ENCODE results near the gene GDPD4.

The GDPD4 gene

DNA sequence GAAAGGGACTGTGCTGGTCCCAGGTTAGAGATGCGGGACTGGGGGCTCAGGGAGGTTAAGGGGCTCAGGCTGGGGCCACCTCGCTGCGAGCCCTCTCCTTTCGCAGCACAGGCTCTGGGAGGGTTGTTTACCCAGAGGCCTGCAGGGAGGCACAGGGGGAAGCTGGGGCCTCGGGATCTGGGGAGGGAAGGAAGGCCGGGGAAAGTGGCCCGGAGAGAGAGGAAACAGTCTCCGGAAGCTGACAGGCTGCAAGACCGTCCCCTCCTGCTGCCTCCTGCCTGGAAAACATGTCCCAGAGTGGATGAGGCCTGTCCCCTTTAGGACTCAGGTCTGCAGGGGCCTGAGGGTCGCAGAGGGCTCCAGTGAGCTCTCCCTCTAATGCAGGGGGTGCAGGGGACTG, 128.0 kb downstream of the GDPD4 start:
- no peak overlapping the region for H3K9ac ChIP-seq (ENCODE audit: low read length)
- H3K27me3 ChIP-seq (ENCODE audit: low read length), result no peaks in the 10 kb centered on the region
- TF ChIP-seq, protein P1, sequence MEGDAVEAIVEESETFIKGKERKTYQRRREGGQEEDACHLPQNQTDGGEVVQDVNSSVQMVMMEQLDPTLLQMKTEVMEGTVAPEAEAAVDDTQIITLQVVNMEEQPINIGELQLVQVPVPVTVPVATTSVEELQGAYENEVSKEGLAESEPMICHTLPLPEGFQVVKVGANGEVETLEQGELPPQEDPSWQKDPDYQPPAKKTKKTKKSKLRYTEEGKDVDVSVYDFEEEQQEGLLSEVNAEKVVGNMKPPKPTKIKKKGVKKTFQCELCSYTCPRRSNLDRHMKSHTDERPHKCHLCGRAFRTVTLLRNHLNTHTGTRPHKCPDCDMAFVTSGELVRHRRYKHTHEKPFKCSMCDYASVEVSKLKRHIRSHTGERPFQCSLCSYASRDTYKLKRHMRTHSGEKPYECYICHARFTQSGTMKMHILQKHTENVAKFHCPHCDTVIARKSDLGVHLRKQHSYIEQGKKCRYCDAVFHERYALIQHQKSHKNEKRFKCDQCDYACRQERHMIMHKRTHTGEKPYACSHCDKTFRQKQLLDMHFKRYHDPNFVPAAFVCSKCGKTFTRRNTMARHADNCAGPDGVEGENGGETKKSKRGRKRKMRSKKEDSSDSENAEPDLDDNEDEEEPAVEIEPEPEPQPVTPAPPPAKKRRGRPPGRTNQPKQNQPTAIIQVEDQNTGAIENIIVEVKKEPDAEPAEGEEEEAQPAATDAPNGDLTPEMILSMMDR (IDR thresholded peaks at IDR 0.05; ENCODE audit: insufficient read depth, low read length, poor library complexity, severe bottlenecking), result no peak
- no peak for TF ChIP-seq EZH2phosphoT487 (conservative IDR thresholded peaks at IDR 0.05; ENCODE audit: low read length)
- no peaks in the 10 kb centered on the region for H3K36me3 ChIP-seq (ENCODE audit: low read length)
- H4K20me1 ChIP-seq (ENCODE audit: low read depth, low read length), result no peaks in the 10 kb centered on the region
- no peaks in the 10 kb centered on the region for H3K9me2 ChIP-seq (replicated peaks; ENCODE audit: insufficient read depth, low read length)
- H3K27ac ChIP-seq (ENCODE audit: low read depth, low read length), result no peak overlapping the region
- no peaks in the 10 kb centered on the region for H3F3A ChIP-seq (ENCODE audit: insufficient read depth)
- no peak overlapping the region for H3K4me2 ChIP-seq (ENCODE audit: low read depth, low read length, poor library complexity, severe bottlenecking)
- no peak overlapping the region for H3K4me3 ChIP-seq (ENCODE audit: insufficient read depth, low read length, poor library complexity, severe bottlenecking)
- H2AFZ ChIP-seq (ENCODE audit: low read depth, low read length, severe bottlenecking), result no peak overlapping the region
- H3K9me3 ChIP-seq (ENCODE audit: insufficient read depth, low read length), result no peaks in the 10 kb centered on the region
- H3K79me2 ChIP-seq (ENCODE audit: insufficient read depth, low read length), result no peaks in the 10 kb centered on the region

DNA sequence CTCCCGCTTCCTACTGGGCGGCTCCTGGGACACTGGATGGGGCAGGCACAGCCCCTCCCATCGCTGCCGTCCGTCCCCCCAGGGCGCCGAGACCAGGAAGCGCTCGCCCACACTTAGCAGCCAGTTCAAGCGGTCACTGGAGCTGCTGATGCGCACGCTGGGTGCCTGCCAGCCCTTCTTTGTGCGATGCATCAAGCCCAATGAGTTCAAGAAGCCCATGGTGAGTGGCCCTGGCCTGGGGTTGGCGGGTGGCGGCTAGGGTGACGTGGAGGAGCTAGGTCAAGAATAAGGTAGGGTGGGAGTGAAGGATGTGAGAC, 128.9 kb downstream of the GDPD4 start:
- TF ChIP-seq, protein P1 (IDR thresholded peaks at IDR 0.05; ENCODE audit: insufficient read depth, low read length, poor library complexity, severe bottlenecking), result no peak
- TF ChIP-seq EZH2phosphoT487 (conservative IDR thresholded peaks at IDR 0.05; ENCODE audit: low read length), result no peak
- H3K27me3 ChIP-seq (ENCODE audit: low read length), result no peaks in the 10 kb centered on the region
- no peaks in the 10 kb centered on the region for H3K36me3 ChIP-seq (ENCODE audit: low read length)
- H3K27ac ChIP-seq (ENCODE audit: low read depth, low read length), result no peak overlapping the region
- H3K4me2 ChIP-seq (ENCODE audit: low read depth, low read length, poor library complexity, severe bottlenecking), result no peak overlapping the region
- H3K4me3 ChIP-seq (ENCODE audit: insufficient read depth, low read length, poor library complexity, severe bottlenecking), result no peak overlapping the region
- no peaks in the 10 kb centered on the region for H3K9me2 ChIP-seq (replicated peaks; ENCODE audit: insufficient read depth, low read length)
- no peaks in the 10 kb centered on the region for H3F3A ChIP-seq (ENCODE audit: insufficient read depth)
- H3K9me3 ChIP-seq (ENCODE audit: insufficient read depth, low read length), result no peaks in the 10 kb centered on the region
- H4K20me1 ChIP-seq (ENCODE audit: low read depth, low read length), result no peaks in the 10 kb centered on the region
- no peaks in the 10 kb centered on the region for H3K79me2 ChIP-seq (ENCODE audit: insufficient read depth, low read length)
- no peak overlapping the region for H2AFZ ChIP-seq (ENCODE audit: low read depth, low read length, severe bottlenecking)
- H3K9ac ChIP-seq (ENCODE audit: low read length), result no peak overlapping the region

DNA sequence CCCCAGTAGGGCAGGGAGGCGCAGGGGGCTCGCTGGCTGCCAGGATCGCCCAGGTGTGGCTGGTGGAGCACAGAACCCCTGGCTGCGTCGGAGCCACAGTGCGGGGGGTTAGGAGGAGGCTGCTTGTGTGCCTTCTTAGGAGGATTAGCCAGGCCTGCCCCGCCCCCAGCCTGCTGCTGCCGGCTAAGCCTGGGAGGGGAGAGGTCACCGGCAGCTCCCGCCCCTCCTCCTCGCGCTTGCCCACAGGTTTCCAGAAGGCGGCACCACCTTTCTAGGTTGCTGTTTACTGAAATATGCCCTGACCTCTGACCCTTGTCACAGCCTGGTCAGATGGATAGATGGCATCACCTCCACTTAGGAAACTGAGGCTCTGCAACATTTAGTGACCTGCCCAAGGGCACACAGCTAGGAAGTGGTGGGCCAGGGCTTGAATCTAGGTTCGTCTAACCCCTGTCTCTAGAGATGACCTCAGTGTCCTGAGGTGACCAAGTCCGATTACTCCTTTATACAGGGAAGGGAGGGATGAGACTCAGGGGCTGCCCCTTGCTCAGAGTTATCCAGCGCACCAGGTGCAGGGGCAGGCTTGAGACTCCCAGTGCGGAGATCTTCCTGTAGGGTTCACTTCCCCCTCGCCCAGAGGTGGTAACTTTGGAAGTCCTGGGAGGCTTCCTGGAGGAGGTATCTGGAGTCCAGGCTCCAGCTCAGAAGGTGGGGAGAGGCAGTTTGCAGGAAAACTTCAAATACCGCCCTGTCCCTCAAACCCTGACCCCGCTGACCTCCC, 129.4 kb downstream of the GDPD4 start:
- no peak overlapping the region for H3K9ac ChIP-seq (ENCODE audit: low read length)
- TF ChIP-seq, protein P1 (IDR thresholded peaks at IDR 0.05; ENCODE audit: insufficient read depth, low read length, poor library complexity, severe bottlenecking), result no peak
- TF ChIP-seq EZH2phosphoT487 (conservative IDR thresholded peaks at IDR 0.05; ENCODE audit: low read length), result no peak
- no peak overlapping the region for H3K4me2 ChIP-seq (ENCODE audit: low read depth, low read length, poor library complexity, severe bottlenecking)

More for the DNA sequence above, 129.4 kb downstream of the GDPD4 start:
- Histone ChIP-seq H3K27ac (ENCODE audit: low read depth, low read length) (no peak overlapping the region), H3F3A (ENCODE audit: insufficient read depth) (no peaks in the 10 kb centered on the region), H3K27me3 (ENCODE audit: low read length) (no peaks in the 10 kb centered on the region), H4K20me1 (ENCODE audit: low read depth, low read length) (no peaks in the 10 kb centered on the region), H2AFZ (ENCODE audit: low read depth, low read length, severe bottlenecking) (no peak overlapping the region), H3K79me2 (ENCODE audit: insufficient read depth, low read length) (no peaks in the 10 kb centered on the region), H3K4me3 (ENCODE audit: insufficient read depth, low read length, poor library complexity, severe bottlenecking) (no peak overlapping the region), H3K9me2 (replicated peaks; ENCODE audit: insufficient read depth, low read length) (no peaks in the 10 kb centered on the region), H3K9me3 (ENCODE audit: insufficient read depth, low read length) (no peaks in the 10 kb centered on the region), H3K36me3 (ENCODE audit: low read length) (no peaks in the 10 kb centered on the region)

Measured in SU-DHL-6 (cell line).